ENCODE results near the gene SULT1C2.
"Not testable (repeated sequence)": the region's sequence is repeated elsewhere in the genome, so short reads cannot be mapped to it uniquely, and the experiment has no call there.

SULT1C2 gene

DNA sequence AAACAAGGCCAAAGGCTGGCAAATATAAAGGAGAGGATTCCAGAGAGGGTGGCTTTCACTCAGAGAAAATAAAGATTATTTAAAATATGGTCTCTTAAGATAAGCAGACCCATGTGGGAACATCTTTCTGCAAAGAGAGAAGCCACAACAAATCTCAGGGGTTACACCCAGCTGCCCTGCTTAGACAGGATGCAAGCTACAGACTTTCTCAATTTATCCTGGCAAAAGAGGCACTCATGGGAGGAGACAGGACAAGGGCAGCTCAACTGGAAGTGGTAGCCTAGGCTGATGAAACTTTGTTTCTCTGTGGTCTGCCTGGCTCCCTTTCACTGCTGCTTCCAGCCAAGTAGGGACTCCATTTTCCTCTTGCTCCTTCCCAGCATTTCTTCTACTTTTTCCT lies 63.2 kb downstream of the SULT1C2 start:
- DNase-seq (ENCODE audit: low spot score) = no peak

GRCh38 chr2:108354136-108354535 lies 65.4 kb downstream of the SULT1C2 start:
- DNase-seq (ENCODE audit: low spot score) = no peak

DNA sequence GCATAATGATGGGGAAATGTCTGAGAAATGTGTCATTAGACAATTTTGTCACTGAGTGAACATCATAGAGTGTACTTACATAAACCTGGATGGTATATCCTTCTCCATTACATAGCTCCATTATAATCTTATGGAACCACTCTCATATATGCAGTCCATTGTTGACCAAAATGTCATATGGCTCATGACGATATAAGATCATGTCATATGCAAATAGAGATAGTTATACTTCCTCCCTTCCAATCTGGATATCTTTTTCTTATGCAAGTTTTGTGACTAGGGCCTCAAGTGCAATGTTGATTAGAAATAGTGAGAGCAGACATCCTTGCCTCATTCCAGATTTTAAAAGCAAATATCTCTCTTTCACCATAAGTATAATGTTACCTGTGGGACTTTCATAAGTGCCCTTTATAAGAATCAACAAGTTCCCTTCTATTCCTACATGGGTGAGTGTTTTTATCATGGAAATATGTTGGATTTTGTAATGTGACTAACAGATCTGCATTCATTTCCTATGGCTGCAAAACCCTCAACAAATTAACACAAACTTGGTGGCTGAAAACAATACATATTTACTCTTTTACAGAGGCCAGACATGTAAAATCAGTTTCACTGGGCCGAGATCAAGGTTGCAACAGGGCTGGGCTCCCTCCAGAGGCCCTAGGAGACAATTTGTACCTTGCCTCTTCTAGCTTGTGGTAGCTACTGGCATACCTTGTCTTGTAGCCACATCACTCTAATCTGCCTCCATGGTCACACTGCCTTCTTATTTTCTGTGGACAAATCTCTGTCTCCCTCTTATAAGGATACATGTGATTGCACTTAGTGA lies 67.4 kb downstream of the SULT1C2 start:
- DNase-seq (ENCODE audit: low spot score) = no peak

DNA sequence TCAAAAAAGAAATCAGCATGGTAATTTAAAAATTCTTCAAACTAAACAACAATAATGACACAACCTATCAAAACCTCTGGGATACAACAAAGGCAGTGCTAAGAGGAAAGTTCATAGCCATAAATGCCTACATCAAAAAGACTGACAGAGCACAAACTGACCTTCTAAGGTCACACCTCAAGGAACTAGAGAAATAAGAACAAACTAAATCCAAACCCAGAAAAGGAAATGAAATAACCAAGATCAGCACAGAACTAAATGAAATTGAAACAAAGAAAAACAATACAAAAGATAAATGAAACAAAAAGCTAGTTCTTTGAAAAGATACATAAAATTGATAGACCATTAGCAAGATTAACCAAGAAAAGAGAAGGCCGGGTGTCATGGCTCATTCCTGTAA lies 70.6 kb downstream of the SULT1C2 start:
- not testable (repeated sequence) for DNase-seq (ENCODE audit: low spot score)
